ENCODE data around the gene IL17RA. TPM values are rescaled to one million over a fixed set of nuclear protein-coding genes. Genes with fewer than 3 reads are reported as not detected.
A peak's percentile ranks its signal among the peaks of the same experiment; 100 is the strongest.

Gene IL17RA
- total RNA-seq, 1 donor from 2014 or later: 21.5 TPM

- peak overlapping the region; percentile 73 for H3K27ac ChIP-seq (ENCODE audit: low read depth, low read length)
- FAIRE-seq: no peak
- H3K9me3 Mint-ChIP-seq (ENCODE audit: unreplicated experiment): peaks cover 2% of the 10 kb centered on the region
- peak overlapping the region; percentile 78 for H3K4me3 ChIP-seq (ENCODE audit: insufficient read depth, low read depth, low read length)
- DNase-seq (ENCODE audit: low read depth): no peak
- no peaks in the 10 kb centered on the region for H3K36me3 Mint-ChIP-seq (ENCODE audit: low read depth, unreplicated experiment)
- H3K9ac ChIP-seq (ENCODE audit: low read length): peak overlapping the region; percentile 89
- H3K9me3 ChIP-seq (ENCODE audit: insufficient read depth, low read depth, low read length): no peaks in the 10 kb centered on the region
- peak overlapping the region; percentile 91 for H3K4me3 Mint-ChIP-seq (ENCODE audit: unreplicated experiment)
- TF ChIP-seq EZH2 (IDR thresholded peaks at IDR 0.05; ENCODE audit: insufficient read depth, low read length): no peak
- TF ChIP-seq CTCF (IDR thresholded peaks at IDR 0.05; ENCODE audit: insufficient read depth, low read depth, low read length): no peak
- H2AFZ ChIP-seq (ENCODE audit: low read depth, low read length): peak overlapping the region; percentile 97
- no peak overlapping the region for H3K27ac Mint-ChIP-seq (ENCODE audit: unreplicated experiment)
- H3K4me1 Mint-ChIP-seq (ENCODE audit: low read depth, unreplicated experiment): peaks cover 16% of the 10 kb centered on the region
- H3K4me2 ChIP-seq (ENCODE audit: low read length): peak overlapping the region; percentile 91
- no peaks in the 10 kb centered on the region for H3K27me3 ChIP-seq (ENCODE audit: insufficient read depth, low read length)
- H3K4me1 ChIP-seq (ENCODE audit: insufficient read depth, low read length): peaks cover 8% of the 10 kb centered on the region
- H4K20me1 ChIP-seq (ENCODE audit: insufficient read depth, low read length): peaks cover 34% of the 10 kb centered on the region
- H3K27me3 Mint-ChIP-seq (ENCODE audit: low read depth, unreplicated experiment): no peaks in the 10 kb centered on the region
- H3K79me2 ChIP-seq (ENCODE audit: insufficient read depth, low read length): peaks cover 46% of the 10 kb centered on the region
- H3K36me3 ChIP-seq (ENCODE audit: insufficient read depth, low read length): no peaks in the 10 kb centered on the region
Measured at GRCh38 chr22:17085277-17086181, 729 bp downstream of the IL17RA start.

GRCh38 chr22:17086296-17086695 is 1.5 kb downstream of the IL17RA start:
- peaks cover 53% of the 10 kb centered on the region for H3K79me2 ChIP-seq (ENCODE audit: insufficient read depth, low read length)
- no peaks in the 10 kb centered on the region for H3K27me3 ChIP-seq (ENCODE audit: insufficient read depth, low read length)
- no peak overlapping the region for H2AFZ ChIP-seq (ENCODE audit: low read depth, low read length)
- H3K4me1 ChIP-seq (ENCODE audit: insufficient read depth, low read length): peaks cover 8% of the 10 kb centered on the region
- Mint-ChIP-seq H3K36me3 (ENCODE audit: low read depth, unreplicated experiment) (no peaks in the 10 kb centered on the region), H3K4me3 (ENCODE audit: unreplicated experiment) (peak overlapping the region; percentile 91), H3K9me3 (ENCODE audit: unreplicated experiment) (peaks cover 2% of the 10 kb centered on the region), H3K4me1 (ENCODE audit: low read depth, unreplicated experiment) (peaks cover 16% of the 10 kb centered on the region), H3K27me3 (ENCODE audit: low read depth, unreplicated experiment) (no peaks in the 10 kb centered on the region), H3K27ac (ENCODE audit: unreplicated experiment) (peak overlapping the region; percentile 66)
- no peaks in the 10 kb centered on the region for H3K36me3 ChIP-seq (ENCODE audit: insufficient read depth, low read length)
- FAIRE-seq (no peak), DNase-seq (ENCODE audit: low read depth) (no peak)
- H3K4me2 ChIP-seq (ENCODE audit: low read length): peak overlapping the region; percentile 91
- no peak overlapping the region for H3K27ac ChIP-seq (ENCODE audit: low read depth, low read length)
- H3K9ac ChIP-seq (ENCODE audit: low read length): peak overlapping the region; percentile 89
- H4K20me1 ChIP-seq (ENCODE audit: insufficient read depth, low read length): peaks cover 41% of the 10 kb centered on the region
- H3K4me3 ChIP-seq (ENCODE audit: insufficient read depth, low read depth, low read length): peak overlapping the region; percentile 78
- TF ChIP-seq CTCF (IDR thresholded peaks at IDR 0.05; ENCODE audit: insufficient read depth, low read depth, low read length) (no peak), EZH2 (IDR thresholded peaks at IDR 0.05; ENCODE audit: insufficient read depth, low read length) (no peak)
- no peaks in the 10 kb centered on the region for H3K9me3 ChIP-seq (ENCODE audit: insufficient read depth, low read depth, low read length)

Data from astrocyte (in vitro differentiated cells and primary cell).